ENCODE results near the gene PSAP. TPM values are rescaled to one million over a fixed set of nuclear protein-coding genes. Genes with fewer than 3 reads are reported as not detected.

PSAP gene
- total RNA-seq, 1 experiment from 2014 or later = 1,316 TPM

DNA sequence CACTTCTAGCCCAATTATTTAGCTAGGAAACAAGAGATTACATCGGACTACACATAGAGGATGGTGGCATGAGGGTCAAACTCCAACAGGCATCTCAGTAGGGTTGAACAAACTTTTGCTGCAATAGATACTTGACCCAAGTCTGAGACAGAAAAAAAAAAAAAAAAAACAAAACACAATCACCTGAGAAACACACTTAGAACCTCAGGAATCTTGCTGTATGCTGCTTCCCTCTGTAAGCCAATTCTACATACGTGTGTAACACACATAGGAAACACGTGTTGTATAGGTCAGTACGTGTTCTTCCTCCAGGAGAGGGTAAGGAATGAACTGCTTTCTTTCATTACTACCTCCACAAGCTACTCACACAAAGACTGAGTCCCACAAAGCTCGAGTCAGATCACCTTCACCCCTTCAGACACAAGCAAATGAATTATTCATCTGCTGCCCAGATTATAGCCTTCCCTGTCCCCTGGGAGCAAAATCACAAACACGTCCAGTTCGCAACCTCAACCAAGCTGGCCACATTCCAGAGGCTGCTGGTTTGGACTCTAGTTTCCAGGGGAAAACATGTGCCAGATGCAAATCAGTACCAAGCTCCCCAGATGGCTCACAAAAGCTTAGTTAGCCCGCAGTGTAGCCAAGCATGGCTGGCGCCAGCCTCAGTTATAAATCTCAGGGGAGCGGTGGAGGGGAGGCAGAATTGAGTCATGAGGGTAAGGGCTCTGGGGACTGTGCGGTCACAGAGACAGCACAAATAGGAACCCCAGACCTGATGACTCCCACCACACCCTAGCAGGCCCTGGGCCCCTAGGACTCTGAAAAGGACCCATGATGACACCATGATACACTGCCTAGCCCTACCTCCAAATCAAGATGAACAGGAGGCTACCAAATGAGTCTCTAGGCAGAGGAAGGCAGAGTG lies 15.1 kb downstream of the PSAP start:
- DNase-seq = no peak
- Histone ChIP-seq H3K4me3 (ENCODE audit: low read depth, low read length) (no peak overlapping the region), H3K4me1 (peaks cover 56% of the 10 kb centered on the region), H3K27me3 (replicated peaks; ENCODE audit: control insufficient read depth, insufficient read depth, low read length) (no peaks in the 10 kb centered on the region), H3K36me3 (ENCODE audit: control insufficient read depth, insufficient read depth, low read length) (peaks cover 11% of the 10 kb centered on the region), H3K9me3 (no peaks in the 10 kb centered on the region)
- H3K9me3 Mint-ChIP-seq (ENCODE audit: unreplicated experiment) = no peaks in the 10 kb centered on the region
- ChIA-PET CTCF (interaction anchor here (0.7 to 1.2 kb wide), 3 partner anchors 60 to 1694 kb away, joined by 4 to 9 read pairs (median 5); no protein-coding TSS in a partner anchor), POLR2A (interaction anchor here (0.8 kb wide), 1 partner anchor 15 kb away, joined by 4 read pairs; the partner anchor contains the start of gene PSAP)
- no peaks in the 10 kb centered on the region for H3K27me3 Mint-ChIP-seq (ENCODE audit: insufficient read depth, unreplicated experiment)
- H3K4me1 Mint-ChIP-seq (ENCODE audit: low read depth, unreplicated experiment) = peaks cover 48% of the 10 kb centered on the region
- TF ChIP-seq, protein P1, sequence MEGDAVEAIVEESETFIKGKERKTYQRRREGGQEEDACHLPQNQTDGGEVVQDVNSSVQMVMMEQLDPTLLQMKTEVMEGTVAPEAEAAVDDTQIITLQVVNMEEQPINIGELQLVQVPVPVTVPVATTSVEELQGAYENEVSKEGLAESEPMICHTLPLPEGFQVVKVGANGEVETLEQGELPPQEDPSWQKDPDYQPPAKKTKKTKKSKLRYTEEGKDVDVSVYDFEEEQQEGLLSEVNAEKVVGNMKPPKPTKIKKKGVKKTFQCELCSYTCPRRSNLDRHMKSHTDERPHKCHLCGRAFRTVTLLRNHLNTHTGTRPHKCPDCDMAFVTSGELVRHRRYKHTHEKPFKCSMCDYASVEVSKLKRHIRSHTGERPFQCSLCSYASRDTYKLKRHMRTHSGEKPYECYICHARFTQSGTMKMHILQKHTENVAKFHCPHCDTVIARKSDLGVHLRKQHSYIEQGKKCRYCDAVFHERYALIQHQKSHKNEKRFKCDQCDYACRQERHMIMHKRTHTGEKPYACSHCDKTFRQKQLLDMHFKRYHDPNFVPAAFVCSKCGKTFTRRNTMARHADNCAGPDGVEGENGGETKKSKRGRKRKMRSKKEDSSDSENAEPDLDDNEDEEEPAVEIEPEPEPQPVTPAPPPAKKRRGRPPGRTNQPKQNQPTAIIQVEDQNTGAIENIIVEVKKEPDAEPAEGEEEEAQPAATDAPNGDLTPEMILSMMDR (IDR thresholded peaks at IDR 0.05; ENCODE audit: insufficient read depth in 1 of 2, low read depth in 1 of 2, low read length in 1 of 2, severe bottlenecking in 1 of 2, unreplicated experiment in 1 of 2) = no peak
- no TSS peak for BruUV-seq (replicated peaks)
- no peak overlapping the region for H3K4me3 Mint-ChIP-seq (ENCODE audit: unreplicated experiment)
- peaks cover 74% of the 10 kb centered on the region for H3K36me3 Mint-ChIP-seq (ENCODE audit: insufficient read depth, unreplicated experiment)
- intact Hi-C loops (cut with micrococcal nuclease; ENCODE audit: unreplicated experiment) = loop anchor here (2.0 kb wide), 1 partner anchor 1693 kb away; no protein-coding TSS in a partner anchor
- peak overlapping the region; percentile 46 for H3K27ac Mint-ChIP-seq (ENCODE audit: unreplicated experiment)

DNA sequence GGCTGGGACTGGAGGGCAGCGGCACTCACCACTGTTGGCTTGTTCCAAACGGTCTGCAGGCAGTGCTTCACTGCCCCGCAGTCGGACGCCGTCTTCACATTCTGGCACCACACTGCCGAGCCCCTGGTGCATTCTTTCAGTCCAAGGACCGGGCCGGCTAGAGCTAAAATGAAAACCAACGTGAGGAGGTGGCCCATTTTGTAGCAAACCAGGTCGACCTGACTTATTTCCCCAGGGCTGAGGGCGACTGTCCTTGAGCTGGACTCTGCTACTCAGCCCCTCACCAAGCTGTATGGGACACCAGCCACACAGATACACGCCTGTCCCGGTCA lies 16.7 kb downstream of the PSAP start:
- intact Hi-C loops (cut with micrococcal nuclease; ENCODE audit: unreplicated experiment) = no loop called here
- Histone ChIP-seq H3K27me3 (replicated peaks; ENCODE audit: control insufficient read depth, insufficient read depth, low read length) (no peaks in the 10 kb centered on the region), H3K36me3 (ENCODE audit: control insufficient read depth, insufficient read depth, low read length) (peaks cover 17% of the 10 kb centered on the region), H3K4me1 (peaks cover 40% of the 10 kb centered on the region), H3K4me3 (ENCODE audit: low read depth, low read length) (no peak overlapping the region), H3K9me3 (no peaks in the 10 kb centered on the region)
- no peaks in the 10 kb centered on the region for H3K27me3 Mint-ChIP-seq (ENCODE audit: insufficient read depth, unreplicated experiment)
- H3K36me3 Mint-ChIP-seq (ENCODE audit: insufficient read depth, unreplicated experiment) = peaks cover 88% of the 10 kb centered on the region
- H3K4me1 Mint-ChIP-seq (ENCODE audit: low read depth, unreplicated experiment) = peaks cover 37% of the 10 kb centered on the region
- H3K9me3 Mint-ChIP-seq (ENCODE audit: unreplicated experiment) = no peaks in the 10 kb centered on the region
- no peak for DNase-seq
- BruUV-seq (replicated peaks) = no TSS peak
- no peak overlapping the region for H3K27ac Mint-ChIP-seq (ENCODE audit: unreplicated experiment)
- H3K4me3 Mint-ChIP-seq (ENCODE audit: unreplicated experiment) = no peak overlapping the region
- TF ChIP-seq, protein P1 (IDR thresholded peaks at IDR 0.05; ENCODE audit: insufficient read depth in 1 of 2, low read depth in 1 of 2, low read length in 1 of 2, severe bottlenecking in 1 of 2, unreplicated experiment in 1 of 2) = no peak
- ChIA-PET POLR2A (no interaction called here), CTCF (interaction anchor here (0.5 to 1.5 kb wide), 2 partner anchors 15 to 62 kb away, joined by 3 read pairs; no protein-coding TSS in a partner anchor)

DNA sequence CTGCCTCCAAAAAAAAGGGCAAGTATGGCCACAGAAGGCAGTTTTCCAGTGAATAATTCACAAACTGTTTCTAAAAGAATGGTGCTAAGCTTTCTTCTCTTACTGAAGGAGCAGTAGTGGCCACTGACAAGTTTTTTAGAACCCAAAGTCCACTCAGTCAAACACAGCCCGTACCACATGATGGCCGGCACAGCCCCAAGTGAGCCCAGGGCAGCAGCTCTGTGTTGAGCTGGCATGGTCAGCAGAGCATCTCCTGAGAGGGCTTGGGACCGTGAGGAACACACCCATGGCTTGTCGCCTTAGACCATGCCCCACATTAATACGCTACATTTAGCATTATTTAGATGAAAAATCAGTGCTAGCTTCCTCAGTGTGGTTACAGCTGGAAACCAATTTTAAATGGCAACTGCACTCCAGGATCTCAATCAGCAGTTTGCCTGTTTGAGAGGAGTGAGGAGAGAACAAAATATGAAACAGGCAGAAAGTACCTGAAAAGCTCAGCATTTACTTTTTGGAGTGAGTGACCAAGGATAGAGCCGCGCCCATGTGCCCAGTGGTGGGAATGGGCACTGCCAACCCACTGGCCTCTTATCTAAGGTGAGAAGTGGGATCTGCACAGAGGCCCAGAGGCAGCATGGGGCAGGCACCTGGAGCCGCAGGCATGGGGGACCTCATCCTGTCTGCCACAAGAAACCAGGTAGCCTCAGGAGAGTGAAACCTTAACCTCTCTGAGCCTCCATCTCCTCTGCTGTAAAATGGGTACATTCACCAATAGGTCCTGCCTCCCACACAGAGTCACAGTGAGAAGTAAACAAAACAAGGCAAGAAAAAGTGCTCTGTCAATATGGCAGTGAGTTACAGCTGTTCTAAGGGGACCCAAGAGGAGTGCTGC lies 17.4 kb downstream of the PSAP start:
- Mint-ChIP-seq H3K4me1 (ENCODE audit: low read depth, unreplicated experiment) (peaks cover 32% of the 10 kb centered on the region), H3K27ac (ENCODE audit: unreplicated experiment) (no peak overlapping the region), H3K27me3 (ENCODE audit: insufficient read depth, unreplicated experiment) (no peaks in the 10 kb centered on the region), H3K4me3 (ENCODE audit: unreplicated experiment) (no peak overlapping the region), H3K36me3 (ENCODE audit: insufficient read depth, unreplicated experiment) (peaks cover 91% of the 10 kb centered on the region), H3K9me3 (ENCODE audit: unreplicated experiment) (no peaks in the 10 kb centered on the region)
- ChIA-PET CTCF (interaction anchor here (1.5 kb wide), 1 partner anchor 63 kb away, joined by 3 read pairs; no protein-coding TSS in a partner anchor), POLR2A (no interaction called here)
- Histone ChIP-seq H3K4me1 (peaks cover 34% of the 10 kb centered on the region), H3K27me3 (replicated peaks; ENCODE audit: control insufficient read depth, insufficient read depth, low read length) (no peaks in the 10 kb centered on the region), H3K9me3 (no peaks in the 10 kb centered on the region), H3K36me3 (ENCODE audit: control insufficient read depth, insufficient read depth, low read length) (peaks cover 20% of the 10 kb centered on the region), H3K4me3 (ENCODE audit: low read depth, low read length) (no peak overlapping the region)
- no peak for DNase-seq
- BruUV-seq (replicated peaks) = no TSS peak
- intact Hi-C loops (cut with micrococcal nuclease; ENCODE audit: unreplicated experiment) = no loop called here
- TF ChIP-seq, protein P1 (IDR thresholded peaks at IDR 0.05; ENCODE audit: insufficient read depth in 1 of 2, low read depth in 1 of 2, low read length in 1 of 2, severe bottlenecking in 1 of 2, unreplicated experiment in 1 of 2) = no peak
